Stimulated activated CD4-positive, alpha-beta T cell treated with anti-CD3 and anti-CD28 coated beads, Interleukin-1b, Interleukin-23, amount 100 ng/mL, for 24 hours (primary cell): ENCODE data around the gene IL22RA1.

Source experiments
- DNase-seq, 4 experiments: peaks; one replicate each; pipeline ENCODE4 v3.0.0-alpha.2; 2020; ENCODE audit warnings: low read depth in 4 of 4, low spot score in 1 of 4

The IL22RA1 gene

GRCh38 chr1:24139222-24139489 is 3.8 kb downstream of the IL22RA1 start:
- DNase-seq: no peak

- no peak for DNase-seq
Measured at GRCh38 chr1:24138476-24139221, 4.3 kb downstream of the IL22RA1 start.

GRCh38 chr1:24136956-24137539 is 5.9 kb downstream of the IL22RA1 start:
- no peak for DNase-seq

GRCh38 chr1:24134376-24134775 is 8.6 kb downstream of the IL22RA1 start:
- DNase-seq: no peak

GRCh38 chr1:24133819-24134218 is 9.1 kb downstream of the IL22RA1 start:
- no peak for DNase-seq

GRCh38 chr1:24130385-24130784 is 12.6 kb downstream of the IL22RA1 start:
- DNase-seq: no peak

GRCh38 chr1:24127801-24128363 is 15.1 kb downstream of the IL22RA1 start:
- no peak for DNase-seq

GRCh38 chr1:24127134-24127800 is 15.7 kb downstream of the IL22RA1 start:
- no peak for DNase-seq

- no peak for DNase-seq
Measured at GRCh38 chr1:24126672-24127023, 16.3 kb downstream of the IL22RA1 start.

GRCh38 chr1:24126018-24126671 is 16.8 kb downstream of the IL22RA1 start:
- no peak for DNase-seq

- no peak for DNase-seq
Measured at GRCh38 chr1:24125456-24125855, 17.5 kb downstream of the IL22RA1 start.

GRCh38 chr1:24124980-24125379 is 18.0 kb downstream of the IL22RA1 start:
- DNase-seq: no peak

- DNase-seq: no peak
Measured at GRCh38 chr1:24123611-24124010, 19.3 kb downstream of the IL22RA1 start.

GRCh38 chr1:24122776-24123175 is 20.2 kb downstream of the IL22RA1 start:
- no peak for DNase-seq

GRCh38 chr1:24121406-24121805 is 21.5 kb downstream of the IL22RA1 start:
- DNase-seq: no peak

GRCh38 chr1:24120965-24121364 is 22.0 kb downstream of the IL22RA1 start:
- no peak for DNase-seq

- no peak for DNase-seq
Measured at GRCh38 chr1:24119859-24120756, 22.8 kb downstream of the IL22RA1 start.

GRCh38 chr1:24119489-24119858 is 23.5 kb downstream of the IL22RA1 start:
- DNase-seq: no peak

- DNase-seq: no peak
Measured at GRCh38 chr1:24118410-24119242, 24.3 kb downstream of the IL22RA1 start.
